Measurements from ENCODE around the gene PDE4B.

DNA sequence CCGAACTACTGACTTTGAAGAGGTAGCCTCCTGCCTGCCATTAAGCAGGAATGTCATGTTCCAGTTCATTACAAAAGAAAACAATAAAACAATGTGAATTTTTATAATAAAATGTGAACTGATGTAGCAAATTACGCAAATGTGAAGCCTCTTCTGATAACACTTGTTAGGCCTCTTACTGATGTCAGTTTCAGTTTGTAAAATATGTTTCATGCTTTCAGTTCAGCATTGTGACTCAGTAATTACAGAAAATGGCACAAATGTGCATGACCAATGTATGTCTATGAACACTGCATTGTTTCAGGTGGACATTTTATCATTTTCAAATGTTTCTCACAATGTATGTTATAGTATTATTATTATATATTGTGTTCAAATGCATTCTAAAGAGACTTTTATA lies 581.5 kb downstream of the PDE4B start:
- TF ChIP-seq, protein P1, sequence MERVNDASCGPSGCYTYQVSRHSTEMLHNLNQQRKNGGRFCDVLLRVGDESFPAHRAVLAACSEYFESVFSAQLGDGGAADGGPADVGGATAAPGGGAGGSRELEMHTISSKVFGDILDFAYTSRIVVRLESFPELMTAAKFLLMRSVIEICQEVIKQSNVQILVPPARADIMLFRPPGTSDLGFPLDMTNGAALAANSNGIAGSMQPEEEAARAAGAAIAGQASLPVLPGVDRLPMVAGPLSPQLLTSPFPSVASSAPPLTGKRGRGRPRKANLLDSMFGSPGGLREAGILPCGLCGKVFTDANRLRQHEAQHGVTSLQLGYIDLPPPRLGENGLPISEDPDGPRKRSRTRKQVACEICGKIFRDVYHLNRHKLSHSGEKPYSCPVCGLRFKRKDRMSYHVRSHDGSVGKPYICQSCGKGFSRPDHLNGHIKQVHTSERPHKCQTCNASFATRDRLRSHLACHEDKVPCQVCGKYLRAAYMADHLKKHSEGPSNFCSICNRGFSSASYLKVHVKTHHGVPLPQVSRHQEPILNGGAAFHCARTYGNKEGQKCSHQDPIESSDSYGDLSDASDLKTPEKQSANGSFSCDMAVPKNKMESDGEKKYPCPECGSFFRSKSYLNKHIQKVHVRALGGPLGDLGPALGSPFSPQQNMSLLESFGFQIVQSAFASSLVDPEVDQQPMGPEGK (CRISPR knock-in tag; IDR thresholded peaks at IDR 0.05): no peak
- TF ChIP-seq EZH2 (conservative IDR thresholded peaks at IDR 0.05; ENCODE audit: low read depth, low read length) (no peak), ZNF20 (CRISPR knock-in tag; IDR thresholded peaks at IDR 0.05) (no peak), ZNF317 (CRISPR knock-in tag; IDR thresholded peaks at IDR 0.05) (no peak), PTBP1 (IDR thresholded peaks at IDR 0.05; ENCODE audit: low read depth, low read length, poor library complexity, severe bottlenecking) (no peak), CBX2 (IDR thresholded peaks at IDR 0.05; ENCODE audit: low read depth, low read length) (no peak), CBX2 (CRISPR knock-in tag; IDR thresholded peaks at IDR 0.05; ENCODE audit: low read depth) (no peak), ZNF558 (CRISPR knock-in tag; IDR thresholded peaks at IDR 0.05; ENCODE audit: borderline replicate concordance) (no peak), IRF9 (CRISPR knock-in tag; IDR thresholded peaks at IDR 0.05; ENCODE audit: borderline replicate concordance) (no peak), XRCC5 (optimal IDR thresholded peaks at IDR 0.05; ENCODE audit: low read length) (no peak), SETDB1 (CRISPR knock-in tag; IDR thresholded peaks at IDR 0.05; ENCODE audit: borderline replicate concordance) (no peak), ZNF282 (IDR thresholded peaks at IDR 0.05; ENCODE audit: partially characterized antibody) (no peak)
- TF ChIP-seq, protein P2, sequence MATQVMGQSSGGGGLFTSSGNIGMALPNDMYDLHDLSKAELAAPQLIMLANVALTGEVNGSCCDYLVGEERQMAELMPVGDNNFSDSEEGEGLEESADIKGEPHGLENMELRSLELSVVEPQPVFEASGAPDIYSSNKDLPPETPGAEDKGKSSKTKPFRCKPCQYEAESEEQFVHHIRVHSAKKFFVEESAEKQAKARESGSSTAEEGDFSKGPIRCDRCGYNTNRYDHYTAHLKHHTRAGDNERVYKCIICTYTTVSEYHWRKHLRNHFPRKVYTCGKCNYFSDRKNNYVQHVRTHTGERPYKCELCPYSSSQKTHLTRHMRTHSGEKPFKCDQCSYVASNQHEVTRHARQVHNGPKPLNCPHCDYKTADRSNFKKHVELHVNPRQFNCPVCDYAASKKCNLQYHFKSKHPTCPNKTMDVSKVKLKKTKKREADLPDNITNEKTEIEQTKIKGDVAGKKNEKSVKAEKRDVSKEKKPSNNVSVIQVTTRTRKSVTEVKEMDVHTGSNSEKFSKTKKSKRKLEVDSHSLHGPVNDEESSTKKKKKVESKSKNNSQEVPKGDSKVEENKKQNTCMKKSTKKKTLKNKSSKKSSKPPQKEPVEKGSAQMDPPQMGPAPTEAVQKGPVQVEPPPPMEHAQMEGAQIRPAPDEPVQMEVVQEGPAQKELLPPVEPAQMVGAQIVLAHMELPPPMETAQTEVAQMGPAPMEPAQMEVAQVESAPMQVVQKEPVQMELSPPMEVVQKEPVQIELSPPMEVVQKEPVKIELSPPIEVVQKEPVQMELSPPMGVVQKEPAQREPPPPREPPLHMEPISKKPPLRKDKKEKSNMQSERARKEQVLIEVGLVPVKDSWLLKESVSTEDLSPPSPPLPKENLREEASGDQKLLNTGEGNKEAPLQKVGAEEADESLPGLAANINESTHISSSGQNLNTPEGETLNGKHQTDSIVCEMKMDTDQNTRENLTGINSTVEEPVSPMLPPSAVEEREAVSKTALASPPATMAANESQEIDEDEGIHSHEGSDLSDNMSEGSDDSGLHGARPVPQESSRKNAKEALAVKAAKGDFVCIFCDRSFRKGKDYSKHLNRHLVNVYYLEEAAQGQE (IDR thresholded peaks at IDR 0.05; ENCODE audit: borderline replicate concordance in 1 of 2, low read depth in 1 of 2, low read length in 2 of 2): no peak
- TF ChIP-seq, protein P3, sequence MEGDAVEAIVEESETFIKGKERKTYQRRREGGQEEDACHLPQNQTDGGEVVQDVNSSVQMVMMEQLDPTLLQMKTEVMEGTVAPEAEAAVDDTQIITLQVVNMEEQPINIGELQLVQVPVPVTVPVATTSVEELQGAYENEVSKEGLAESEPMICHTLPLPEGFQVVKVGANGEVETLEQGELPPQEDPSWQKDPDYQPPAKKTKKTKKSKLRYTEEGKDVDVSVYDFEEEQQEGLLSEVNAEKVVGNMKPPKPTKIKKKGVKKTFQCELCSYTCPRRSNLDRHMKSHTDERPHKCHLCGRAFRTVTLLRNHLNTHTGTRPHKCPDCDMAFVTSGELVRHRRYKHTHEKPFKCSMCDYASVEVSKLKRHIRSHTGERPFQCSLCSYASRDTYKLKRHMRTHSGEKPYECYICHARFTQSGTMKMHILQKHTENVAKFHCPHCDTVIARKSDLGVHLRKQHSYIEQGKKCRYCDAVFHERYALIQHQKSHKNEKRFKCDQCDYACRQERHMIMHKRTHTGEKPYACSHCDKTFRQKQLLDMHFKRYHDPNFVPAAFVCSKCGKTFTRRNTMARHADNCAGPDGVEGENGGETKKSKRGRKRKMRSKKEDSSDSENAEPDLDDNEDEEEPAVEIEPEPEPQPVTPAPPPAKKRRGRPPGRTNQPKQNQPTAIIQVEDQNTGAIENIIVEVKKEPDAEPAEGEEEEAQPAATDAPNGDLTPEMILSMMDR (CRISPR knock-in tag; IDR thresholded peaks at IDR 0.05): no peak
- TF ChIP-seq, protein P4, sequence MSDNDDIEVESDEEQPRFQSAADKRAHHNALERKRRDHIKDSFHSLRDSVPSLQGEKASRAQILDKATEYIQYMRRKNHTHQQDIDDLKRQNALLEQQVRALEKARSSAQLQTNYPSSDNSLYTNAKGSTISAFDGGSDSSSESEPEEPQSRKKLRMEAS (IDR thresholded peaks at IDR 0.05): no peak

All from HepG2 (cell line).